ENCODE data around the gene UPK2.

The UPK2 gene

GRCh38 chr11:118996926-118997626 lies 41.0 kb downstream of the UPK2 start:
- peak; percentile 62 for DNase-seq

GRCh38 chr11:118997627-118998387 lies 41.7 kb downstream of the UPK2 start, which contains the start of gene CENATAC:
Gene CENATAC (plus strand): TSS chr11:118998138. CDS start chr11:118998198, 60 bp downstream.
- peak; percentile 95 for DNase-seq

- peak; percentile 67 for DNase-seq
Observed at GRCh38 chr11:118998388-118998717, 42.3 kb downstream of the UPK2 start.

GRCh38 chr11:118998822-118999221 lies 42.7 kb downstream of the UPK2 start:
- DNase-seq = peak; percentile 64

GRCh38 chr11:119000906-119001305 lies 44.8 kb downstream of the UPK2 start:
- no peak for DNase-seq

GRCh38 chr11:119006656-119007055 lies 50.6 kb downstream of the UPK2 start:
- DNase-seq = no peak
